Activated naive CD4-positive, alpha-beta T cell treated with anti-CD3 and anti-CD28 coated beads, Interleukin-2, amount 50 U/mL, for 24 hours (primary cell): ENCODE results near the gene UNC50.
"Not testable (repeated sequence)": the region's sequence is repeated elsewhere in the genome, so short reads cannot be mapped to it uniquely, and the experiment has no call there.

ENCODE experiments used
- H3K27ac Mint-ChIP-seq: one replicate; pipeline ENCODE4 v1.8.0; 2021; ENCODE audit warnings: mild to moderate bottlenecking, mixed read lengths
- H3K27me3 Mint-ChIP-seq: one replicate; pipeline ENCODE4 v1.8.0; 2021; ENCODE audit warnings: mixed read lengths
- H3K36me3 Mint-ChIP-seq: one replicate; pipeline ENCODE4 v1.8.0; 2021; ENCODE audit warnings: mixed read lengths
- H3K4me1 Mint-ChIP-seq: one replicate; pipeline ENCODE4 v1.8.0; 2021; ENCODE audit warnings: mixed read lengths
- H3K4me3 Mint-ChIP-seq: one replicate; pipeline ENCODE4 v1.8.0; 2021; ENCODE audit warnings: mild to moderate bottlenecking, mixed read lengths
- H3K9me3 Mint-ChIP-seq: one replicate; pipeline ENCODE4 v1.8.0; 2021; ENCODE audit warnings: mixed read lengths

The UNC50 gene

GRCh38 chr2:98588880-98589431 is 19.4 kb upstream of the UNC50 start:
- H3K27ac Mint-ChIP-seq = peak overlapping the region; percentile 83

GRCh38 chr2:98589489-98589888 is 18.9 kb upstream of the UNC50 start:
- H3K4me1 Mint-ChIP-seq = peaks cover 19% of the 10 kb centered on the region
- peaks cover 15% of the 10 kb centered on the region for H3K36me3 Mint-ChIP-seq
- no peak overlapping the region for H3K4me3 Mint-ChIP-seq
- H3K9me3 Mint-ChIP-seq = no peaks in the 10 kb centered on the region
- peak overlapping the region; percentile 83 for H3K27ac Mint-ChIP-seq
- no peaks in the 10 kb centered on the region for H3K27me3 Mint-ChIP-seq

More at GRCh38 chr2:98588880-98589431, 19.4 kb upstream of the UNC50 start:
- Mint-ChIP-seq H3K36me3 (peaks cover 14% of the 10 kb centered on the region), H3K27me3 (no peaks in the 10 kb centered on the region), H3K9me3 (no peaks in the 10 kb centered on the region), H3K4me3 (no peak overlapping the region), H3K4me1 (peaks cover 19% of the 10 kb centered on the region)

- Mint-ChIP-seq H3K36me3 (peaks cover 26% of the 10 kb centered on the region), H3K9me3 (no peaks in the 10 kb centered on the region), H3K4me3 (no peak overlapping the region), H3K27ac (no peak overlapping the region), H3K4me1 (peaks cover 35% of the 10 kb centered on the region), H3K27me3 (no peaks in the 10 kb centered on the region)
These were observed 15.8 kb upstream of the UNC50 start for GRCh38 chr2:98592565-98592964.

- H3K27ac Mint-ChIP-seq, H3K27me3 Mint-ChIP-seq, H3K9me3 Mint-ChIP-seq, H3K4me3 Mint-ChIP-seq: not testable (repeated sequence)
- Mint-ChIP-seq H3K36me3 (peaks cover 32% of the 10 kb centered on the region), H3K4me1 (peaks cover 35% of the 10 kb centered on the region)
These were observed 13.7 kb upstream of the UNC50 start for GRCh38 chr2:98594665-98595064.

- Mint-ChIP-seq H3K4me1 (peaks cover 36% of the 10 kb centered on the region), H3K27me3 (no peaks in the 10 kb centered on the region), H3K4me3 (no peak overlapping the region), H3K36me3 (peaks cover 25% of the 10 kb centered on the region), H3K9me3 (no peaks in the 10 kb centered on the region), H3K27ac (peak overlapping the region; percentile 25)
These were observed 9.5 kb upstream of the UNC50 start for GRCh38 chr2:98598781-98599428.

GRCh38 chr2:98601532-98602132 is 6.8 kb upstream of the UNC50 start:
- no peaks in the 10 kb centered on the region for H3K27me3 Mint-ChIP-seq
- H3K9me3 Mint-ChIP-seq = no peaks in the 10 kb centered on the region
- peaks cover 17% of the 10 kb centered on the region for H3K36me3 Mint-ChIP-seq
- H3K4me1 Mint-ChIP-seq = peaks cover 54% of the 10 kb centered on the region
- no peak overlapping the region for H3K27ac Mint-ChIP-seq
- no peak overlapping the region for H3K4me3 Mint-ChIP-seq

- Mint-ChIP-seq H3K36me3 (peaks cover 6% of the 10 kb centered on the region), H3K4me3 (no peak overlapping the region)
These were observed 3.8 kb upstream of the UNC50 start for GRCh38 chr2:98604547-98604946.

GRCh38 chr2:98605076-98605475 is 3.3 kb upstream of the UNC50 start:
- Mint-ChIP-seq H3K4me3 (no peak overlapping the region), H3K27ac (peak overlapping the region; percentile 82), H3K36me3 (peaks cover 4% of the 10 kb centered on the region), H3K4me1 (peaks cover 54% of the 10 kb centered on the region), H3K27me3 (no peaks in the 10 kb centered on the region), H3K9me3 (no peaks in the 10 kb centered on the region)

More at GRCh38 chr2:98604547-98604946, 3.8 kb upstream of the UNC50 start:
- Mint-ChIP-seq H3K4me1 (peaks cover 48% of the 10 kb centered on the region), H3K27me3 (no peaks in the 10 kb centered on the region), H3K9me3 (no peaks in the 10 kb centered on the region), H3K27ac (peak overlapping the region; percentile 82)

GRCh38 chr2:98606431-98606830 is 2.0 kb upstream of the UNC50 start:
- peaks cover 11% of the 10 kb centered on the region for H3K36me3 Mint-ChIP-seq
- H3K27me3 Mint-ChIP-seq = no peaks in the 10 kb centered on the region
- H3K9me3 Mint-ChIP-seq = no peaks in the 10 kb centered on the region
- peaks cover 64% of the 10 kb centered on the region for H3K4me1 Mint-ChIP-seq
- peak overlapping the region; percentile 93 for H3K27ac Mint-ChIP-seq
- peak overlapping the region; percentile 91 for H3K4me3 Mint-ChIP-seq

GRCh38 chr2:98607104-98607503 is 1.3 kb upstream of the UNC50 start:
- no peaks in the 10 kb centered on the region for H3K9me3 Mint-ChIP-seq
- H3K36me3 Mint-ChIP-seq = peaks cover 12% of the 10 kb centered on the region
- peak overlapping the region; percentile 93 for H3K27ac Mint-ChIP-seq
- H3K4me3 Mint-ChIP-seq = peak overlapping the region; percentile 91
- H3K27me3 Mint-ChIP-seq = no peaks in the 10 kb centered on the region
- peaks cover 68% of the 10 kb centered on the region for H3K4me1 Mint-ChIP-seq

- Mint-ChIP-seq H3K27ac (peak overlapping the region; percentile 93), H3K27me3 (no peaks in the 10 kb centered on the region), H3K4me3 (peak overlapping the region; percentile 91), H3K9me3 (no peaks in the 10 kb centered on the region), H3K36me3 (peaks cover 12% of the 10 kb centered on the region), H3K4me1 (peaks cover 69% of the 10 kb centered on the region)
These were observed 661 bp upstream of the UNC50 start for GRCh38 chr2:98607741-98608115.

GRCh38 chr2:98608962-98609604 is 694 bp downstream of the UNC50 start:
- Mint-ChIP-seq H3K4me3 (peak overlapping the region; percentile 91), H3K36me3 (peaks cover 18% of the 10 kb centered on the region), H3K27ac (peak overlapping the region; percentile 93), H3K4me1 (peaks cover 74% of the 10 kb centered on the region), H3K9me3 (no peaks in the 10 kb centered on the region), H3K27me3 (no peaks in the 10 kb centered on the region)

GRCh38 chr2:98614024-98614739 is 5.8 kb downstream of the UNC50 start:
- Mint-ChIP-seq H3K27me3 (no peaks in the 10 kb centered on the region), H3K9me3 (no peaks in the 10 kb centered on the region), H3K27ac (peak overlapping the region; percentile 83), H3K4me3 (no peak overlapping the region), H3K36me3 (peaks cover 32% of the 10 kb centered on the region), H3K4me1 (peaks cover 75% of the 10 kb centered on the region)

- no peaks in the 10 kb centered on the region for H3K27me3 Mint-ChIP-seq
- peak overlapping the region; percentile 34 for H3K4me3 Mint-ChIP-seq
- peaks cover 72% of the 10 kb centered on the region for H3K4me1 Mint-ChIP-seq
- peaks cover 32% of the 10 kb centered on the region for H3K36me3 Mint-ChIP-seq
- H3K27ac Mint-ChIP-seq = peak overlapping the region; percentile 77
- no peaks in the 10 kb centered on the region for H3K9me3 Mint-ChIP-seq
These were observed 7.1 kb downstream of the UNC50 start for GRCh38 chr2:98615481-98615880.

- H3K27ac Mint-ChIP-seq = peak overlapping the region; percentile 63
- peaks cover 62% of the 10 kb centered on the region for H3K4me1 Mint-ChIP-seq
- H3K9me3 Mint-ChIP-seq = no peaks in the 10 kb centered on the region
- H3K36me3 Mint-ChIP-seq = peaks cover 24% of the 10 kb centered on the region
- H3K4me3 Mint-ChIP-seq = no peak overlapping the region
- no peaks in the 10 kb centered on the region for H3K27me3 Mint-ChIP-seq
These were observed 8.8 kb downstream of the UNC50 start for GRCh38 chr2:98617149-98617548.
